GM03348 (cell line): Measurements from ENCODE around the gene JAKMIP1.

Experiments used
- DNase-seq: peaks from one replicate; pipeline ENCODE4 v3.0.0; 2012; ENCODE audit warnings: low spot score

Gene JAKMIP1

DNA sequence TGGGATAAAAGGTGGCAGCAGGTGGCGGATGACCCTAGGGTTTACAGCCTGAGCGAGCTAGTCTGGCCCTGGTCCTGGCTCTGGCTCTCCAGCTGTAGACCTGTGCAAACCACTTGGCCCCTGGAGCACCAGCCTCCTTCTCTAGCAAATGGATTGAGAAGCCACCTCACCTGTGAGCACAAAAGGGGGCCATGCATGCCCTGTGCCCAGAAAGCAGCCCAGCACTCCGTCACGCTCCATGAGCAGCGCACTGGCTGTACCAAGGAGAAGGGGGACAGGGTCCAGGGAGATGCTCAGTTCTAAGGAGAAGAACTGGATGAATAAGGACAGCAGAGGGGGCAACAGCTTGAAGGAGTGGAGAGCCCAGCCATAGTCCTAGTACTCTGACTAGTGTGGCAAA, 135.2 kb downstream of the JAKMIP1 start:
- DNase-seq, result no peak

DNA sequence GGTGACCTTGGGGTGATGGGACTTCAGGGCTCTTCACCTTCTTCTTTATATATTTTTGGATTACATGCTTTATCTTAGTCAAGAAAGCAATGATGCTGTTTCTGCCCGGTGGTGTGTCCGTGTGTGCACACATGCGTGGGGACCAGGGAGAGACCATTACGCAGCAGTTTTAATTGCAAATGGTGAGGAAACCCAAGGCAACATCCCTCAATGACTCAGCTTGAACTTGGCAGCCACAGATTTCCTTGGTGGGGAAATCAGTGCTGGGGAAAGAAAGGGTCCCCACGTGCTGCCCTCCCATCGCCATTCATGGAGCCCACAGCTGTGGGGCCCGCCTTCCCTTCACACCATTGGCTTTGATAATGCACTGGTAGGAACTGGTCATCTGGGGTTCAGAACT, 136.0 kb downstream of the JAKMIP1 start:
- no peak for DNase-seq

GRCh38 chr4:6063684-6064083, 136.7 kb downstream of the JAKMIP1 start:
- DNase-seq, result no peak

DNA sequence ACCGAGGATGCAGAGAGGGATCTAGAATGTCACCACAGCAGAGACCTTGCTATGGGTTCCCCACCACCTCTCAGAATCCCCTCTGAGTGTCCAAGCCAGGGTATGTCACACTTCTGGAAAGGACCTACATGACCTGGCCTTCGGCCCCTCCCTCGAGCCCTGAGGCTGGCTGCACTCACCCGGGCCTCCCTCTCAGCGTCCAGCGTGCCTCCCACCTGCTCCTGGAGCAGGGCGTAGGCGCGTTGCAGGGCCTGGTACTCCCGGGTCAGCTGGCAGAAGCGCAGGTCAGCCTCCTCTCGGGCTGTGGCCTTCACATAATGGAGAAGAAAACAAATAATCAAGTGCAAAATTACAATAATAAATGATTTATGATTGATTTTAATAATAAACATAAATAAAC, 138.2 kb downstream of the JAKMIP1 start:
- no peak for DNase-seq

GRCh38 chr4:6059375-6059805, 141.0 kb downstream of the JAKMIP1 start:
- DNase-seq, result no peak

- no peak for DNase-seq
Observed at GRCh38 chr4:6058531-6059374, 141.6 kb downstream of the JAKMIP1 start.

DNA sequence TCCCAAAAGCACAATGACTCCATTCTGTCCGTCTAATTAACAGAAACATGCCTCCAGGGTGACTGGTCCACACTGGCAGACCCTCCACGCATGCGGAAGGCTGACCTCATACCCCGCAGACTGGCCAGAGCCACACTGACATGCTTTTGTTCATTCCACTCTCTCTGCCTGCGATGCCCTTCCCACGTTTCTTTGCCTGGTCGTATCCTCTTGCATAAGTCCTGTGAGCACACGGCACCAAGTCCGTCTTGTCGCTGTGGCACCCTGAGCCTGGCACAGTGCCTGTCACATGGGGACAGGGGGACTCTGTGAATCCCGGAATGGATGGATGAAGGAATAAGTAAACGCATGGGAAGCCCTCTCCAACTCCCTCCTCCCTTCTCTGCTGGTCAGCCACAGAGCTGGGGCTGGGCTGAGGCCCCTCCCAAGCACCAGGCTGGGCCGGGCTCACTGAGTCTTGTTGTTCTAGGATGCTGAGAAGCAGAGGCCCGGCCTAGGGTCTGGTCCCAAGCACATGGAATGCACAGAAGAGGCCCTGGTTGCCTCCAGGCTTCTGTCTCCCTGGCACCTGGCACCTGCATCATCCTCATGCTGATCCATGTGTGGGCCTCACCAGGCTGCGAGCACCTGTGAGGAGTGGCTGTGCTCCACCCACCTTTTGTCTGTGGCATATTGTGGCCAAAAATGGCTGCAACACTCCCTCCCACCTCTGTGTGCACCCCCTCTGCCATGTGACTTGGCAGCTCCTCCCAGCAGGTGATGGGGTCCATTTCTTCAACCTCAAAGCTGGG, 143.2 kb downstream of the JAKMIP1 start:
- no peak for DNase-seq

DNA sequence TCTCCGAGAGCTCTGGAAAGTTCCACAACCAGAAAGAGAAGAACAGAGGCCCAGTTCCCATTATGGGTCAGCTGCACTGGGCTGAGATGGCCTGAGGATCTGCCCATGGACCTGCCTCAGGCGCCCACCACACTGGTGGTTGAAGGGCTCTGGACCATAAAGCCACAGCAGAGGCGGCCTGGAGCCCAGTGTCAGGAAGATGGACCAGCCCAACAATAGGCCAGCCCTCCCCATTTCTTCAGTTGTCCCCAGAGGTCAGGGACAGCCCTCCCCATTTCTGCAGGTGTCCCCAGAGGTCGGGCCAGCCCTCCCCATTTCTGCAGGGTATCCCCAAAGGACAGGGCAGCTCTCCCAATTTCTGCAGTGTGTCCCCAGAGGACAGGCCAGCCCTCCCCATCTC, 144.9 kb downstream of the JAKMIP1 start:
- no peak for DNase-seq

GRCh38 chr4:6055030-6055429, 145.3 kb downstream of the JAKMIP1 start:
- no peak for DNase-seq

- DNase-seq, result no peak
Observed at GRCh38 chr4:6054162-6054922, 146.0 kb downstream of the JAKMIP1 start.

- DNase-seq, result no peak
Observed at GRCh38 chr4:6052679-6053078, 147.7 kb downstream of the JAKMIP1 start.

DNA sequence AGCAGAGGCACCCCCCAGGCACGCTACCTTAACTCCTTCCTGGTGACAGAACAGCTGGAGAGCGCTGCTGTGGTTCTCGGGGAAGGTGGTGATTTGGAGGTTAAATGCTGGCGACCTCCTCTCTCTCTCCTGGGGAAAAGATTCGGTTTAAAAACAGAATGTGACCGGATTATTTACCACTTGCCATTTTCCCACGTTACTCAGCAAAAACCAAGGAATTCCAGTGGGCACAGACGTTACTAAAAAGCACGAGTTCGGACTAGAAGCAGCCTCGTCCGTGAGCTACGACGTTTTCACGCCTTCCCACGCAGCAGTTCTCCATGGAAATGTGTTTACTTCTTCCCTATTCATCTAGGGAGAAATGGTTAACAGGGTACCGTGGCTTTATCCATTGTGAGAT, 149.8 kb downstream of the JAKMIP1 start:
- no peak for DNase-seq

- DNase-seq, result no peak
Observed at GRCh38 chr4:6049985-6050384, 150.4 kb downstream of the JAKMIP1 start.

DNA sequence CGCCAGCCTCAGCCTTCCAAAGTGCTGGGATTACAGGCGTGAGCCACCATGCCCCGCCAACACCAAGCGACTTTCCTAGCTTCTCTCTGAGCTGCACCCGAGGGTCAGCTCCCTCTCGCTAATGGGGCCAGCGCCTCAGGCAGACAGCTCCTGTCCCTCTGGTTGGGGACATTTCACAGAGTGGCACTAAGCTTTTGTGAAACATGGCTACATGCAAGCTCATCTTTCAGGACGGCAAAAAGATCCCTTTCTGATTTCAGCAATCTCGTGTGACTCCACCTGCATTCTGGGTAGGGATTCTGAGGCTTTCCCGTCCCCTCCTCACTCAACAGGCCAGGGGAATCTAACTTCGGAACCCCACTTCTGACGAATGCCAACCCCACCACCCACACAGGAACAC, 151.1 kb downstream of the JAKMIP1 start:
- DNase-seq, result no peak

DNA sequence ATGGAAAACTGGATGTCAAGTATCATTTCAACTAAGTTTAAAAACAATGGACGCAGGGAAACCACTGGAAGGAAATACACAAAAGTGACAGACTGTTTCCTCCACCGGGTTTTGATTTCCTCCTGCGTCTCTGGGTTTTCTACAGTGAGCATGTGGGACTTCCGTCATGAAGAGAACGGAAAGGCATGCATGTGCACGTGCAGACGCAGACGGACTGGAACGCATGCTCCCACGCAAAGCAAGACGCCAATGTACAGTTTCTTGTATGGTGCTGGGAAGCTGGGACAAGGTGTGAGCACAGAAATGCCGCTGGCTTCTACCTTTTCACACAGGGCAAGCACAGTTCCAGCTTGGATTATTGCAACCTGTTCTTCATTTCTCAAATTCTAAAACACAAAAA, 151.8 kb downstream of the JAKMIP1 start:
- DNase-seq, result no peak

DNA sequence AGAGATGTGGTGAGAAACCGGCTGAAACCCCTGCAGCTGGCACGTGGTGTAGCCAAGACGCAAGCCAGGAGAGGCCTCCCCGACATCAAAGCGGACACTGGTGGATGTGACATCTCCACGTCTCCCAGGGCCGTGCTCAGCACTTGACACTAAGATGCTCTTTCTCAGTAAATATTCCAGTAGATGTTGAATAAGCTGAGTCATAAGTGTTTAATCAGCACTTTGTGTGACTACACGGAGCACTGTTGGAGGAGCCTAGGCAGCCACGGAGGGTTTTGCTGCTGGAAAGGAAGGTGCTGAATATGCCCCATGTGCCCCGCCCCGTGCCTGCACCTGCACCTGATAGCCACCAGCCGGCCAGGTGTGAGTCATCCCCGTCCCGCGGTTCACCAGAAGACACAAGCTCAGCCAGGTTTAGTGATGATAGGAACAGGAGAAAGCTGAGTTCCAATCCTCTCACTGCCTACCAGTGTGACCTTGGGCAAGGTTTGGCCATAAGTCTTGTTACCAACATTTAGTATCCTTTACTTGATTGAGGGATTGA, 153.1 kb downstream of the JAKMIP1 start:
- DNase-seq, result no peak

GRCh38 chr4:6046526-6047129, 153.7 kb downstream of the JAKMIP1 start:
- DNase-seq, result no peak

DNA sequence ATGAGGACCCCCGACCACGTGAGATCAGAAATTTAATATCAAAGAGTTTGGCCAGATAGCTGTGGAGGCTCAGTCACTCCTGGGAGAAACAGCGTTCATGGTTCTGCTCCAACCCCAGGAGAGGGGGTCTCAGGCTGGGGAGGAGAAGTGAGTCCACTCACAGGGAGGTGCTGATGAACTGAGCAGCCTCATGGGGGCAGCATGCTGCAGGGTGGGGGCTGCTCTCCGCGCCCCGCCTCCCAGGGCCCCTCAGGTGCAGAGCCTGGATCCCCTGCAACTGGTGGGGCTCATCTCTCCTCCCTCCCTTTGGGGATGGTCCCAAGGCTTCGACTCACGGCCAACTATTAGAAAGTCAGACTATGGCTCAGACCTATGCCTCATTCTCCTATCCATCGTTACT, 155.5 kb downstream of the JAKMIP1 start:
- no peak for DNase-seq

DNA sequence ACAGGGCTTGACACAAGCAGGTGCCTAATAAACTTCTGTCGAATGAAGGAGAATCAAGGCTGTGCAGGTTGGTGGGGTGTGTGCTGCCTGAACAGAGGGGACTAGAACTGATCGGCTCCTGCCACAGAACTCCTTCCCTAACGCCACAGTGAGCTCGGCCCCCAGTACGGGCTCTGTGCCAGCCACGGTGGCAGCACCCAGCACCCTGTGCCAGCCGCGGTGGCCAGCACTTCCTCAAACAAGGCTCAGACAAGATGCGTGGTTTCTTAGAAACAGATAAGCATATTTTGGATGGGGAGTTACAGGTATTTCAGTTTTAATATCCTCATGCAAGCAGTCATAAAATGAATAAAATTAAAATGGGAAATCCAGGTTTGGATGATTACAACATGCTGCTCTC, 156.1 kb downstream of the JAKMIP1 start:
- no peak for DNase-seq

- no peak for DNase-seq
Observed at GRCh38 chr4:6043843-6044242, 156.5 kb downstream of the JAKMIP1 start.

DNA sequence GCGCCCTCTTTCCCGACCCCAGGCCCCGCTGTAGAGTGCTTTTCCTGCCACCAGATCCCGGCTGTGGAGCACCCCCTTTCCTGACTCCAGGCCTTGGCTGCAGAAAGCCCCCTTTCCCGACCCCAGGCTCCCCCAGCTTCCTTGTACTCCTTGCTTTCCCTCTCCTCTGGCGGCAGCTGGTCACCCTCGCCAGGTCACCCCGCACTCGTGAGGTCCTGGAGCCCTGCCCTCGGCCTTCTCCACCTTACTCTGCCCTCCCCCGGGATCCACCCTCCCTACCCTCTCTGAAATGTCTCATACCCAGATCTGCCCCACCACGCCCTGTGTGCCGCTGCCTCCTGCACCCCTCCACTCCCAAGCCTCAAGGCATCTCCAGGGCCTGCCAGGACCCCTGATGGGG, 157.2 kb downstream of the JAKMIP1 start:
- DNase-seq, result no peak
